ENCODE results near the gene GJB4.
"Not testable (repeated sequence)": the region's sequence is repeated elsewhere in the genome, so short reads cannot be mapped to it uniquely, and the experiment has no call there.

GJB4 gene

DNA sequence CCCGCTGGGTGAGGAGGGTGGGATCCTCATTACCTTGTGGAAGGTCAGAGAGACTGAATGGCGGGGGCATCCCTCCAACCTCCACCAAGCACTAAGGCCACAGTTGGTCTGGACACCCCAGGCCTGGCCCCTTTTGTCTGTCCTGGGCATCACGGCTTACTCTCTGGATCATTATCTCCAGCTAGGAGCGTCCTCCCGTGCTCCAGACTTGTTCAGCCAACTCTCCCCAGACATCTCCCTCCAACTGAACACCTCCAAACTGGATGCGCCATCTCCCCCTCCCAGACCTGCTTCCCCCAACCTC is 11.9 kb upstream of the GJB4 start:
- DNase-seq = no peak

DNA sequence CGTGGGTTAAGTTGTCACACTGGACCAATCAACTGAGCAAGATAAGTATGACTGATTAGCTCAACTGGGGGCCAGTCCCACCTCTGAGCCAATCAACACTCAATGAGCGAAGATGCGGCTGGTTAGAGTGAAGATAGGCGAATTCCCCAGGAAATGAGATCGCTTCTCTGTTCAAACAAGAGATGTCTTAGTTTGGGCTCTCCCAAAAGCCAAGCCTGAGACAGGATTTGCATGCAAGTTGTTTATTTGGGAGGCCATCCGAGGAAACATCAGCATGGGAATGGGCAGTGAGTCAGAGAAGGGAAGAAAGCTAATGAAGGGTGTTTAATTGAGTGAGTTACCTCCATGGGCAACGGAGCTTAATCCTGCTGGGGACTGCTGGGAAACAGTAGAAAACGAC is 9.5 kb upstream of the GJB4 start:
- no peak for DNase-seq

DNA sequence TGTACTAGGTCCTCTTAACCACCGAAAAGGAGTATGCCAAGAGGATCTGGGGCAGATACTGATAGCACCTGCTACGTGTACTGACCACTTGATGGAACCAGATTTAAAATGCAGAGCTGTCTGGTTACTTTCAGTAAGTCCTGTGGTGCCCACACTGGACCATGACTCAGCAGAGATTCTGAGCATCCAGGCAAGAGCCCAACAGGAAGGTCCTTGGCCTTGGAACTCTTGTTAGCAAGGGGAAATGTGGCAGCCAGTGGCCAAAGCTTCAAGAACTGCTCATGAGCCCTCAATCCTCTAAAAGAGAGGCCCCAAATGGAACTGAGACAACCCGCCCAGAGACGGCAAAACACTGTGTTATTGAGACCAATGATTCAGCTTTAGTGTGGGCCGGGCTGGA is 8.9 kb upstream of the GJB4 start:
- DNase-seq = no peak

DNA sequence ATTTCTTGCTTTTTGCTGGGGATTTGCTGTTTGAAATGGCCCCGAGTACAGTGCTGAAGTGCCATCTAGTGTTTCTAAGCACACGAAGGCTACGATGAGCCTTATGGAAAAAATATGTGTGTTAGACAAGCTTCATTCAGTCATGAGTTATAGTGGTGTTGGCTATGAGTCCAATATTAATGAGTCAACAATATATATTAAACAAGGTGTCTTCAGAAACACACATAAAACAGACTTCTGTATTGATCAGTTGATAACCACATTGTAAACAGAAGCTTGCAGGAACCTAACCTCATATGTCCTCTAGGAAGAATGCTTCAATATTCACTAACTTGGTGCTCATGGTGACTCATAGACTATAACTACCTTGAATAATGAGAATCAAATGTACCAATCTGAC is 6.4 kb upstream of the GJB4 start:
- DNase-seq = no peak

DNA sequence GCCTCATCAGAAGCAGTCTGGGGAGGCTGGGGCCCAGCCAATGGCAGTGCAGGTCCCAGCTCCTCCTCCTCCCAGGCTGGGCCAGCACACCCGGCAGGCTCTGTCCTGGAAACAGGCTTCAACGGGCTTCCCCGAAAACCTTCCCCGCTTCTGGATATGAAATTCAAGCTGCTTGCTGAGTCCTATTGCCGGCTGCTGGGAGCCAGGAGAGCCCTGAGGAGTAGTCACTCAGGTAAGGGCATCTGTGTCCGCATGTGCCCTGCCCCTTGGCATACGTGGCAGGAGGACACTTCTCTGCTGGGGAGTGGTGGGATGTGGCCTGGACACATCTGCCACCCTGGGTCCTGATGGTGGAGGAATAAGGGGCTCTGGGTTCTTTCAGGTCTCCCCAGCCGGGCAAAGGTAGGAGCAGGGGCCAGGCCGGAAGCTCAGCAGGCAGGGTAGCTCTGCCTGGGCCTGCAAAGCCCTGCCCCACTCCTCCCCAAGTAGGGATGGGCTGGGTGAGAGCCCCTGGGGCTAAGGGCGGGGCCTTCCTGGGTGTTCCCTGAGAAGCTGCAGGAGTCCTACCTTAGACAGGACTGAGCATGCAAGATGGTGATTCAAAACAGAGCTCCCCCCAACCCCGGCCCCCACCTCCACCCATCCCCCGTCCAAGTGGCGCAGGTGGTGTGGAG is 4.4 kb upstream of the GJB4 start, which contains the start of gene GJB5:
Gene GJB5, plus strand, starts transcription at position 84 of the 674 bp plus-strand sequence. CDS start 2,284 bp downstream, outside the sequence.
- no peak for DNase-seq

DNA sequence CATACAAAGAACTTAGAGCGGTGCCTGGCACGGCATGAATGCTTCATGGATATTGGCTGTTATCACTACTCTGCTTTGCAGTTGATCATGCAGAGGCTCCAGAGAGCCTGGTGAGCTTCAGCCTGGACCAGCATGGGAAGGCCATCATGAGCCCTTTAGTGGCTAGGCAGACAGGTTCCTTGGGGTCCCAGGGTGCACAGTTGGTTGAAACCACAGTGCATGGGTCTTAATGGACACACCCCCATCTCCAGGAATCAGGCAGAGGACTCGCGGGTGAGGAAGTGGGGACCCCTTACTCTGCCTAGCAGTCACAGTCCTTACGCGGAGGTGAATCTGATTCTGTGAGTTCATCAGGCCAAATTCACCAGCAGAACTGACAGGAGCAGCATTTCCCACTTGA is 3.6 kb upstream of the GJB4 start:
- DNase-seq = no peak

DNA sequence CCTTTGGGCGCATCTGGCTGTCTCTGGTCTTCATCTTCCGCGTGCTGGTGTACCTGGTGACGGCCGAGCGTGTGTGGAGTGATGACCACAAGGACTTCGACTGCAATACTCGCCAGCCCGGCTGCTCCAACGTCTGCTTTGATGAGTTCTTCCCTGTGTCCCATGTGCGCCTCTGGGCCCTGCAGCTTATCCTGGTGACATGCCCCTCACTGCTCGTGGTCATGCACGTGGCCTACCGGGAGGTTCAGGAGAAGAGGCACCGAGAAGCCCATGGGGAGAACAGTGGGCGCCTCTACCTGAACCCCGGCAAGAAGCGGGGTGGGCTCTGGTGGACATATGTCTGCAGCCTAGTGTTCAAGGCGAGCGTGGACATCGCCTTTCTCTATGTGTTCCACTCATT is 2.2 kb upstream of the GJB4 start:
- DNase-seq = no peak

DNA sequence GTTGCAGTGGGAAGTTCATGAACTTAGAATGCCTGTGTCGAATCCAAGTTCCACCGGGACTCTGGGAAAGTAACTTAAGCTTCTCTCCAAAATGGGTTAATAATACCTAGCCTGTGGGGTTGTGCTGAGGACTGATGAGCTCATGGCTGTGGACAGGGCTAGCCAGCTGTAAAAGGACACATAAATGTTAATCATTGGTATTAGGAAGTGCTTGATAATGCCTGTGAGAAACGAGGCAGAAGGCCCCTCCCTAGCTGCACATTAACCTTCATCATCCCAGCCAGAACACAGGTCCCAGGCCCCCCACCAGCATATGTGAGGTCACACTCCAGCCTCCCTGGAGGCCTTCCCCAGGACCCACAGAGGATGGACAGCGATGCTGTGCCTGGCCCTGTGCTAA is 789 bp upstream of the GJB4 start:
- DNase-seq = no peak

DNA sequence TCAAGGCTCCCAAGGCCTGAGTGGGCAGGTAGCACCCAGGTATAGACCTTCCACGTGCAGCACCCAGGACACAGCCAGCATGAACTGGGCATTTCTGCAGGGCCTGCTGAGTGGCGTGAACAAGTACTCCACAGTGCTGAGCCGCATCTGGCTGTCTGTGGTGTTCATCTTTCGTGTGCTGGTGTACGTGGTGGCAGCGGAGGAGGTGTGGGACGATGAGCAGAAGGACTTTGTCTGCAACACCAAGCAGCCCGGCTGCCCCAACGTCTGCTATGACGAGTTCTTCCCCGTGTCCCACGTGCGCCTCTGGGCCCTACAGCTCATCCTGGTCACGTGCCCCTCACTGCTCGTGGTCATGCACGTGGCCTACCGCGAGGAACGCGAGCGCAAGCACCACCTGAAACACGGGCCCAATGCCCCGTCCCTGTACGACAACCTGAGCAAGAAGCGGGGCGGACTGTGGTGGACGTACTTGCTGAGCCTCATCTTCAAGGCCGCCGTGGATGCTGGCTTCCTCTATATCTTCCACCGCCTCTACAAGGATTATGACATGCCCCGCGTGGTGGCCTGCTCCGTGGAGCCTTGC is 1.7 kb downstream of the GJB4 start:
- no peak for DNase-seq

DNA sequence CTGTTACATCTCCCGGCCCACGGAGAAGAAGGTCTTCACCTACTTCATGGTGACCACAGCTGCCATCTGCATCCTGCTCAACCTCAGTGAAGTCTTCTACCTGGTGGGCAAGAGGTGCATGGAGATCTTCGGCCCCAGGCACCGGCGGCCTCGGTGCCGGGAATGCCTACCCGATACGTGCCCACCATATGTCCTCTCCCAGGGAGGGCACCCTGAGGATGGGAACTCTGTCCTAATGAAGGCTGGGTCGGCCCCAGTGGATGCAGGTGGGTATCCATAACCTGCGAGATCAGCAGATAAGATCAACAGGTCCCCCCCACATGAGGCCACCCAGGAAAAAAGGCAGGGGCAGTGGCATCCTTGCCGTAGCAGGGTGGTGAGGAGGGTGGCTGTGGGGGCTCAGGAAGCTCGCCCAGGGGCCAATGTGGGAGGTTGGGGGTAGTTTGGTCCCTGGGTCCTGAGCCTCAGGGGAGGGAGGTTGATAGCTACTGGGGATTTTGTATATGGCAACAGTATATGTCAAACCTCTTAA is 2.3 kb downstream of the GJB4 start:
- DNase-seq = no peak

DNA sequence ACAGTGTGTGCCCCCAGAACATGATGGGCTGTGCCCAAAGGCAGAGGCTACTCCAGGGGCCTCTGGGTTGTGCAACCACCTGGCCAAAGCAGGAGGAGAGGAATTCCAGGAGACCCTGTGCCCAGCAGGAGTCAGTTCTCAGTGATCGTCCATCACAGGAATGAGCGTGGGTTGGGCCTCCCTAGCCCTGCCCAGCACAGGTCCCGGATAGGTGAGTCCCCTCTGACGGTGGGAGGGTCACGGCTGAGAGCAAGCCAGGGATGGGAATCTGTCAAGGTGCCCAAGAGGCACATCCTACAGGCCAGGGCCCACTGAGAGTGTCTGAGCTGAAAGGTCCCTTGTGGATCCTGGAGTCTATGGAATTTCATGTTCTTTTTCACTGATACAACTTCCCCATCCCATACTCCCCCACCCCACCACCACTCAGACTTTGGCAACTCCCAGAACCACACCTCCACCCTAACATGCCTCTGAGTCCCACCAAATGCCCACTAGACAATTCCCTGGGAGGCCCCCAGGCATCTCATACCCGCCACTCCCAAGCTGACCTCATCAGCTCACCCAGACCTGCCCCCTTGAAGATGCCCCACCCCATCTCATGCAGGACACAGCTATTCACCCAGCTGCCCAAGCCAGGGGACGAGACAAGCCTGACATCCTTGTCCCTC is 3.1 kb downstream of the GJB4 start:
- DNase-seq = no peak

DNA sequence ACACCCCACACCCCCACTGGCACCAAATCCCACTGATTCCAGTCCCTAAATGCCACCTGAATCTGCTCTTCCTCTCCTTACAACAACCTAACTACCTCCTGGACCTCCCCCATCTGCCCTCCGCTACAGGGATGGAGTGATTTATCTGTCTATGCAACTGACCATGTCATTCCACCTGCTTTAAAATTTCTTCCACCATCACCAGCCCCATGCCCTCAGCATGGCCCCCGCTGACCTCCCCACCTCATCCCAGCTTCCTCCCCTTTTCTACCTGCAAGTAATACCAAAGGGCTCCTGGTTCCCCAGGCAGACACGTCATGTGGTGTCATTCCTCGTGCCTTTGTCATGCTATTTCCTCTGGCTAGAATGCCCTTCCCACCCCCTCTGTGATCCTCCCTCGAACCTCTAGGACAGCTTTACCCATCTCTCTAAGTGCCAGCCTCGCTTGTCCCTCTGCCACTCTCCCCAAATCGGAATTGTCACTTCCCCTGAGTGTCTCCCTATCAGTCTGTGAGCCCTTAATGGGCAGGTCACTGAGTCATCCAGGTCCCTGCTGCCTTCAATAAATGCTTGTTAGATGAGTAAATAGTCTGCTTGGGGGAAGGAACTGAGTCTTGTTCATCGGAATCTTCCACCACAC is 3.7 kb downstream of the GJB4 start:
- DNase-seq = no peak

DNA sequence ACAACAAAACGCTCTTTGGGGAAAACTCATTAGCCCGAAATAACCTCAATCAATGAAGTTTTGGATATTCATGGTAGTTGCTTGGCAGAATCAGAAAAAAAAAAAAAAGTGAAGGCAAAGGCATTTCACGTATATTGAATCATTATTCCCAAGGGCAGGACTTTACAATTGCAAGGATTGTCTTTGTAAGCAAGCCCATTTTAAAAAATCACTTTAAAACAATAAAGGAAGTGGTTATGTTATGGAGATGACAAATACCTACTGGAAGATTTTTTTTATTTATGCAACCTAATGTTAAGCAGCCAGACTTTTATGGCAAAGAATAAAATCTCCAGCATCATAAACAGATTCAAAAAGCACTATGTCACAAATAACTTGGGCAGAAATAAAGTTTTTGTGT is 9.3 kb downstream of the GJB4 start:
- DNase-seq = no peak

DNA sequence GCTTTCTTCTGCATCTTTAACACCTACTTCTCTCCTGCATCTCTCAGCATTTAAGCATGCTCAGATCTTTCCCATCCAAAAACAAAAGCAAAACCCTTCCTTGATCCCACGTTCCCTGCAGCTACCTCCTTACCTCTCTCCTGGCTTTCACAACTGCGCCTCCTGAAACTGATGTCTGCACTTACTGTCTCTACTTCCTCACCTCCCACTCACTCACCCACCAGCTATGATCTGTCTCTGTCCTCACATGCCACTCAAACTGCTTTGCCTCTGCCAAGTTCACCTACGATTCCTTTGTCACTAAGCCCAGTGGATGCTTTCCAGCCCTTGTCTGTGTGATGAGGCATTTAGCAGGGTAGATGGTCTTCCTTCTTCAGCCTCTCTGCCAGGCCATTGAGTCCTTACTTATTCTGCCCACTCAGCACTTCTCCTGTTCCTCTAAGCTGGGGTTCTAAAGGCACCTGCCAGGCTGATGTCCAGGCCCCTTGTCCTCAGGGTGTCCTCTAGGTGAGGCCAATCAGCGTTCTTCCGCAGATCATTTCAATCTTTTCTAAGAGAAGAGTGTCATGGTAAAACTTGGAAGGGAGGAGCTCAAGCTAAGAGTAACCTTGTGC is 11.5 kb downstream of the GJB4 start:
- no peak for DNase-seq

DNA sequence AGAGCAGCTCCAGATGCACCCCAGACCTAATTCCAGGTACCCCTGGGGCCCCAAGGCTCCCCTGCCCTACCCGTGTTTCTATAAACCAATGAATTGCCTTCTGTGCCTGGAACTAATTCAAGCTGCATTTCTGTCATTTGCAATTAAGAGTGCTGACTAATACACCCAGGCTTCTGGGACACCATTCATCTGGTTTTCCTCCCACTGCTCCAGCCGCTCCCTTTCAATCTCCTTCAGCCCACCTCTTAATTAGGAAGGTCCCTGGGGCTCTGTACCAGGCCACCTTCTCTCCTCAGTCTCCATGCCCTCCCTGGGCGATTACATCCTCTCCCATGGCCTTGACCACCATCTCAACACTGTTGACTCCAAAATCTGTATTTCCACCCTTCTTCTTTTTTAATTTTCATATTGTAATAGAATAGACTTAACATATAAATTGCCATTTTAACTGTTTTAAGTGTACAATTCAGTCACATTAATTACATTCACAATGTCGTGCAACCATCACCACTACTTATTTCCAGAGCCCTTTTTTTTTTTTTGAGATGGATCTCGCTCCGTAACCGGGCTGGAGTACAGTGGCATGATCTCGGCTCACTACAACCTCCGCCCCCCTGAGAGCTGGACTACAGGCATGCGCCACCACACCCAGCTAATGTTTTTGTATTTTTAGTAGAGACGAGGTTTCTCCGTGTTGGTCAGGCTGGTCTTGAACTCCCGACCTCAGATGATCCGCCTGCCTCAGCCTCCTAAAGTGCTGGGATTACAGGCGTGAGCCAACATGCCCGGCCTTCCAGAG is 12.2 kb downstream of the GJB4 start:
- no peak for DNase-seq

DNA sequence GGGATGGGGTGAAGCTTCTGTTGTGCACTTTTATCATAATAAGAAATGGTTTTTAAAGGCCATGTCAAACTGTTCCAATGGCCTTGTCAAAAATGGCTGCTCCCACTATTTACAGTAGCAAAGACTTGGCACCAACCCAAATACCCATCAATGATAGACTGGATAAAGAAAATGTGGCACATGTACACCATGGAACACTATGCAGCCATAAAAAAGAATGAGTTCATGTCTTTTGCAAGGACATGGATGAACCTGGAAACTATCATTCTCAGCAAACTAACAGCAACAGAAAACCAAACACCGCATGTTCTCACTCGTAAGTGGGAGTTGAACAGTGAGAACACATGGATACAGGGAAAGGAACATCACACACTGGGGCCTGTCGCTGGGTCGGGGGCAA is 13.6 kb downstream of the GJB4 start:
- DNase-seq = not testable (repeated sequence)

DNA sequence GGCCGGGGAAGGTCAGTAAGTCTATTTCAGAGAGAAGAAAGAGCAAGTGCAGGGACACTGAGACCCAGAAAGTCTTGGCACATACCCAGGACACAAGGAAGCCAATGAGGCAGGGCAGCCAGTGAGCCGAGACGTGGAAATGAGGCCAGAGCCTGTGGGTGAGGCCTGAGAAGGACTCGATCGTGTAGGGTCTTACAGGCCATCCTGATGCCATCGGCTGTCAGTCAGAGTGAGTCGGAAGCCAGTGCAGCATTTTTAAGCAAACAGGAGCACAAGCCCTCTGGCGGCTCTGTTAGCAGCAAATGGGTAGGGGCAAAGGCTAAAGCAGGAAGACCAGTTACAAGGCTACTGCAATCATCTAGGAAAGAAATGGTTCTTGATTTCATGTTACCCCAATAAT is 15.4 kb downstream of the GJB4 start:
- no peak for DNase-seq

DNA sequence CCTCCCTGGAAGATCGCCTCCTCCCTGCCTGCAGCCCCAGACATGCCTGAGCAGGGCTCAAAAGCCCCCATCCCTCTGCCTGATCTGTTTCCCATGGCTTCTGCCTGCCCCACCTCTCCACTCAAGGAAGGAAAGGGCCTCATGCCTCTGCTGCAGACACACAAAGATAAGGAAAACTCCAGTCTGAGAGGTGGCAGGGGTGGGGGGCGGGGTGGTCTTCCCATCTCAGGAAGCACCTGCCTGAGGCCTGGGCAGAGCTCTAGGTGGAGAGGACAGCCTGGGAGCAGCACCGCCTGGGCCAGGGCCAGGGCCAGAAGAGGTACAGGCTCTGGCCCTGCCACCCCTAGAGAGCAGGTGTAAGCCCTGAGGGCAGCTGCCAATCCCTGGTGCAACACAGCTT is 17.4 kb downstream of the GJB4 start:
- DNase-seq = no peak

DNA sequence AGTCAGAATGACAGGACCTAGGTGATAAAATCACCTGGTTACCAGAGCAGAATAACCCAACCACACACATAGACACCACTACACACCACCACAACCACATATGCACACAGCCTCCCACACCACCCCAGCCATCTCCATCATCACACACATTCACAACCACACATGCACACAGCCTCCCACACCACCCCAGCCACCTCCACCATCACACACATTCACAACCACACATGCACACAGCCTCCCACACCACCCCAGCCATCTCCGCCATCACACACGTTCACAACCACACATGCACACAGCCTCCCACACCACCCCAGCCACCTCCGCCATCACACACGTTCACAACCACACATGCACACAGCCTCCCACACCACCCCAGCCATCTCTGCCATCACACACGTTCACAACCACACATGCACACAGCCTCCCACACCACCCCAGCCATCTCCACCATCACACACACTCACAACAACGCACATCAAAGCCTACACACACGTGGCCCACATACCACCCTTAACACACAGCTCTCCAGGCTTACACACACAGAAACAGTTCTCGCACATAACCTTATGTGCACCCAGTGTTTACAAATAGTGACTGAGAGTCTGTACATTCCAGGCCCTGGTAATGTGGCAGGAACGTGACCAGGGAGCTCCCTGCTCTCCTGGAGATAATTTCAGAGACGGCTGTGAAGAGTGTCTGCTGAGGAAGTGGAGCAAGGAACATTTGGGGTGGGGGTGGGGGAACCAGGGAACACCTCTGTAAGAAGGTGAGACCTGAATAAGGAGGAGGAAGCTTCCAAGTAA is 18.2 kb downstream of the GJB4 start:
- no peak for DNase-seq

DNA sequence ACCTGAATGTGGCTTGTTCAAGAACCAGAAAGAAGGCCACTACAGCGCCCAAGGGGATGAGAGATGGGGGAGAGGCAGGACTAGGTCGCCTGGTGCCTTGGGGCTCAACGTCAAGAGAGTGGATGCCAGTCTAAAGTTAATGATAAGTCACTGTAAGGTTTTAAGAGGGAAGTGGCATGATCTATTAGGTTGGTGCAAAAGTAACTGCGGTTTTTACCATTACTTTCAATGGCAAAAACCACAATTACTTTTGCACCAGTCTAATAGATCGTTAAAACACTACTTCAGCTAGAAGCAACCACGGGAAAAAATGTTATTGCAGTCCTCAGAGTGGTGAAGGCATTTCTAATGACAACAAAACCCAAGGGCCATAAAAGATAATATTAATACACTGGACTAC is 18.8 kb downstream of the GJB4 start:
- DNase-seq = no peak

DNA sequence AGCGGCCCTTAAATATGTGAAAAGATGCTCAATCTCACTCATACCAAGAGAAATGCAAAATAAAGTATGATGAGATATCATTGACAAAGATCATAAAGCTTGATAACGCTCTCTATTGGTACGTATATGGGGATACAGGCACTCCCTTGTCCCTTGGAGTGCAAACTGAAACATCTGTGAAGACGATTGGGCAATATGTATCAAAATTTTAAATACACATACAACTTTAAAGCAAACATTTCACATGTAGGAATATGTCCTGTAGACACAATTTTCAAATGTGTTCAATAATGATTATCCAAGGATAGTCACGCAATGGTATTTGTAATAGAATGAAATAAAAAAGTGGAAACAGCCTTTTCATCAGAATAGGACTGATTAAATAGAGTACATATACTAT is 19.5 kb downstream of the GJB4 start:
- DNase-seq = no peak

DNA sequence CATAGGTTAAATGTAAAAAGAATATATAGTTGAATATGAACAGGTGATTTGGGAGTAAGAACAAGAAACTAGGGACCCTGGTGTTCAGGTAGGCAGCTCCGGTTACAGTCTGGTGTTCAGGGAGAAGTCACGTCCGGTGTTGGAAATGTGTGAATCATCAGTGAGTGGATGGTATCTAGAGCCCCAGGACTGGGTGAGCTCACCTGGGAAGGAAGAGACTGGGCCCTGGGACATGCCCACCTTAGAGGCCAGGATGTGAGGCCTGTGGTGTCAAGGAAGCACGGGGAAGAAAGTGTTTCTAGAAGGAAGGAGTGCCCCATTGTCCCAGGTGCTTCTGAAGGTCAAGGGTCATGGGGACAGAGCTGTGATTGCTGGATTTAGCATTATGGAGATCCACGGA is 20.0 kb downstream of the GJB4 start:
- DNase-seq = no peak

All from activated CD4-positive, alpha-beta T cell treated with anti-CD3 and anti-CD28 coated beads, Interleukin-2, amount 50 U/mL, for 16 hours (primary cell).